T-helper 22 cell (primary cell): ENCODE results near the gene NUB1.

Source experiments
- DNase-seq: peaks from one replicate; pipeline ENCODE4 v3.0.0-alpha.2; 2020; ENCODE audit warnings: low read depth

NUB1 gene

GRCh38 chr7:151313857-151314256, 27.8 kb upstream of the NUB1 start:
- DNase-seq = no peak

GRCh38 chr7:151314401-151314800, 27.2 kb upstream of the NUB1 start:
- DNase-seq = no peak

- peak; percentile 51 for DNase-seq
Observed at GRCh38 chr7:151315038-151315655, 26.5 kb upstream of the NUB1 start.

DNA sequence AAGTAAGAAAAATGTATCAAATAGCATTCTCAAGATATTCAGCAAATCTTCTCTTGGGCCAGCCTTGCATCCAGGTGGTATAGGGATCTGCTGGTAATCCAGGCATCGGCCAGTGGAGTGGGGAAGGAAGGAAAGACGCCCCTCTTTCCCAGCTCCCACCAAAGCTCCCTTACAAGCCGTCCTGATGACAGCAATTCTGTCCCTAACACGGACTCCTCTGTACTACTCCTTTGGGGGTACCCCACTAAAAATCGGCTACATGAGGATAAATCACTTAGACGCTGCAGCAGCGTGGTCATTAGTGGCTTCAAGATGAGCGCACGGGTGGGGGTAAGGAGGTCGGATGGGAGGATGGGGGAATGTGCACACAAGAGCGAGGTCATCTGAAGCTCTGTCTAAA, 24.7 kb upstream of the NUB1 start:
- DNase-seq = no peak

DNA sequence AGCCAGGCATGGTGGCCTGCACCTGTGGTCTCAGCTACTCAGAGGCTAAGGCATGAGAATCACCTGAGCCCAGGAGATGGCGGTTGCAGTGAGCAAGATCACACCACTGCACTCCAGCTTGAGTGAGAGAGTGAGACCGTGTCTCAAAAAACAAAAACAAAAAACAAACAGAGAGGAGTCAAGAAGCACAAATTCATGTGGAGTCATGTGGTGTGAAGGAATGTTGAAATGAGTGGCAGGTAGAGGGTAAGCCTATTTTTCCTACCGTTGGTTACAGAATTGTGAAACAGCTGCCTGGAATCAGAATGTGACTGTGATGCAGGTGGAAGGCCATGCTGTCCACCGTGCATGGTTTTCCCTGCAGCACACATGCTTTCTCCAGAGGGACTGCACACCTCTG, 23.7 kb upstream of the NUB1 start:
- DNase-seq = no peak

- no peak for DNase-seq
Observed at GRCh38 chr7:151319189-151319588, 22.4 kb upstream of the NUB1 start.

- no peak for DNase-seq
Observed at GRCh38 chr7:151320263-151320845, 21.3 kb upstream of the NUB1 start.

- no peak for DNase-seq
Observed at GRCh38 chr7:151321341-151321740, 20.3 kb upstream of the NUB1 start.

- no peak for DNase-seq
Observed at GRCh38 chr7:151322906-151323305, 18.7 kb upstream of the NUB1 start.

DNA sequence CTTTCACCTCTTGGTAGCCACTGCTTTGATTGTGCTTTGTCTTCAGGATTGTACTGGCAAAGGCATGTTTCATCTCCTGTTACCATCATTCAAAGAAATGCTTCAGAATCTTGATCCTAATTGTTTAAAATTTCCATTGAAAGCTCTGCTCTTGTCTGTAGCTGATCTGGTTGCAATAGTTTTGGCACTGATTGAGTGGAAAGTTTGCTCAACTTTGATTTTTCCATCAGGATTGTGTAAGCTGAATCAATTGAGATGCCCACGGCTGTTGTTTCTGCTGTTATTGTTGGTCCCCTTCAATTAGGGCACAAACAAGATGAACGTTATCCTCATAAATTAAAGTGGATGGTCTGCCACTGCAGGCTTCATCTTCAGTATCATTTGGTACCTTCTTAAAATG, 14.6 kb upstream of the NUB1 start:
- DNase-seq = no peak

- DNase-seq = no peak
Observed at GRCh38 chr7:151327659-151328058, 14.0 kb upstream of the NUB1 start.

- no peak for DNase-seq
Observed at GRCh38 chr7:151330181-151330580, 11.4 kb upstream of the NUB1 start.

DNA sequence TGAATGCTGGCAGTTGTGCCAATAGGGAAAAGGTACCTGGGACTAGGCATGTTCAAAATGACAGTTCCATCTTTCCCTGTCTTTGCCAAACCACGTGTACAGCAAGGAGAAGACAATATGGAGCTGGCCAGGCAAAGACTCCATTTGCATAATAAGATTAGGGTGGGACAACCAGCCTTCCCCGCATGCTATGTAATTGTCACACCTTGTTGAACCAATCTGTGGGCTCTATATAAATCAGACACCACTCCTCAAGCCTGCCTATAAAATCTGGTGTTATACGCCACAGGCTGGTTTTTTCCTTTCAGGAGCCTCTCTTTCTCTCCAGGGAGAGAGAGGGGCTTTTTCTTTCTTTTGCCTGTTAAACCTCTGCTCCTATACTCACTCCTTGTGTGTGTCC, 11.0 kb upstream of the NUB1 start:
- DNase-seq = no peak

DNA sequence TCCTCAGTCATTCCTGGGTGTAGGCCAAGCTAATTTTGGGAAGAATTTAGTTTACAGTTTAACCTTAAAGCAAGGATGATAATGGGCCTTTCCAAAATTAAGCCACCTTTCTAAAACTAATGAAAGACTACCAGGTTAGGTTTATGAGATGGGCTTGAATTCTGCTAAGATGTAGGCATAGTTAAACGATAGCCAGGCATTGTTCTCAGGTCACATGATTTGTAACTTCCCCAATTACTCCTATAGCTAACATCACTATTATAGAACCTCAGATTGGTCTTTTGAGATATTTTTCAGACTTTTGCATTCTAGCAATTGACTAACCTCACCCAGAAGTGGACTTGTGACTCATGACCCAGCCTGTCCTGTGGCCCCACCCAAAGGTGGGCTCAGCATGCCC, 7.0 kb upstream of the NUB1 start:
- DNase-seq = no peak

GRCh38 chr7:151336027-151336708, 5.4 kb upstream of the NUB1 start:
- DNase-seq = no peak

- DNase-seq = no peak
Observed at GRCh38 chr7:151337346-151337745, 4.3 kb upstream of the NUB1 start.

DNA sequence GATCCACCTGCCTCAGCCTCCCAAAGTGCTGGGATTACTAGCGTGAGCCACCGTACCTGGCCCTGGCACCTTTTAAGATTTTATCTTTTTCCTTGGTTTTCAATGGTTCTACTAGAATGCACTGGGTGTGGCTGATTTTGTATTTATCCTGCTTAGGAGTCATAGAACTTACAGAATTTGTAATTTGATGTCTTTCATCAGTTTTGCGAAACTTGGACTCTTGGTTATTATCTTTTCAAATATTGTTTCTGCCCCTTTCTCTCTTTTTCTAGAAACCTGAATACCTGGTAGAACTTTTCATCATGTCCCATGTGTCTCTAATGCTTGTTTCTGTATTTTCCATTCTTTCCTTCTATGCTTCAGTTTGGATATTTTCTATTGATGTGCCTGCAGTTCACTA, 2.8 kb upstream of the NUB1 start:
- DNase-seq = no peak

- no peak for DNase-seq
Observed at GRCh38 chr7:151339651-151340382, 1.8 kb upstream of the NUB1 start.

- no peak for DNase-seq
Observed at GRCh38 chr7:151340794-151341356, 737 bp upstream of the NUB1 start.

GRCh38 chr7:151342102-151342646, 562 bp downstream of the NUB1 start:
- DNase-seq = no peak

DNA sequence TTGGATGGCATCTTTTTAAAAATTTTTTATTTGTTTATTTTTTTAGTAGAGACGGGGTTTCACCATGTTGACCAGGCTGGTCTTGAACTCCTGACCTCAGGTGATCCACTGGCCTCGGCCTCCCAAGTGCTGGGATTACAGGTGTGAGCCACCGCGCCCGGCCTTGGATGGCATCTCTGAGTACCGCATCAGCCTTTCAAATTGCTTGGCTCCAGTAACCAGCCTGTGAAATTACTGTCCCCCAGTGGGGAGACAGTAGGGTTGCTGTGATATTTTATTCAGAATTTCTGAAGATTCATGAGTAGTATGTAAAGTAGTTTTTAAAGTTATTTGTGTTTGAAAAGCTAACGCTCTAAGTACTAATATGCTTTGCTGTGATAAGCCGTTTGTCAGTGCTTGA, 1.2 kb downstream of the NUB1 start:
- DNase-seq = no peak

GRCh38 chr7:151343516-151343915, 1.9 kb downstream of the NUB1 start:
- no peak for DNase-seq
